ENCODE results near the gene UGT2B10. TPM values are rescaled to one million over a fixed set of nuclear protein-coding genes. Genes with fewer than 3 reads are reported as not detected.

The UGT2B10 gene
- total and polyA plus RNA-seq, 2 of the 4 experiments (the other 2 are of a cell fraction) = not detected

- TF ChIP-seq CEBPB (IDR thresholded peaks at IDR 0.05; ENCODE audit: low read depth, low read length) = no peak
- no peak for TF ChIP-seq SMC3 (IDR thresholded peaks at IDR 0.05; ENCODE audit: low read depth, low read length)
- no peak for TF ChIP-seq MAZ (IDR thresholded peaks at IDR 0.05; ENCODE audit: borderline replicate concordance, low read depth, low read length)
- TF ChIP-seq MXI1 (IDR thresholded peaks at IDR 0.05; ENCODE audit: borderline replicate concordance, low read depth, low read length) = no peak
- no peak for TF ChIP-seq FOS (IDR thresholded peaks at IDR 0.05; ENCODE audit: low read depth, low read length)
- no peak for TF ChIP-seq CHD1 (IDR thresholded peaks at IDR 0.05; ENCODE audit: low read depth, low read length)
- TF ChIP-seq POLR2A (IDR thresholded peaks at IDR 0.05; ENCODE audit: low read depth, low read length) = no peak
- no peak for TF ChIP-seq BHLHE40 (IDR thresholded peaks at IDR 0.05; ENCODE audit: low read depth, low read length)
- TF ChIP-seq RCOR1 (IDR thresholded peaks at IDR 0.05; ENCODE audit: insufficient replicate concordance, low read length) = no peak
- TF ChIP-seq NFE2L2 (IDR thresholded peaks at IDR 0.05; ENCODE audit: low read depth, low read length) = no peak
- no peak for TF ChIP-seq ELK1 (IDR thresholded peaks at IDR 0.05; ENCODE audit: borderline replicate concordance, low read depth, low read length)
- no peak for TF ChIP-seq MAFK (IDR thresholded peaks at IDR 0.05; ENCODE audit: low read depth, low read length)
- TF ChIP-seq RFX5 (IDR thresholded peaks at IDR 0.05; ENCODE audit: low read depth, low read length) = no peak
- no peak for TF ChIP-seq RAD21 (IDR thresholded peaks at IDR 0.05; ENCODE audit: low read length)
- TF ChIP-seq CTCF (conservative IDR thresholded peaks at IDR 0.05; ENCODE audit: low read depth, low read length) = no peak
- TF ChIP-seq USF2 (IDR thresholded peaks at IDR 0.05; ENCODE audit: low read depth, low read length) = no peak
- ChIA-PET CTCF (interaction anchor here (0.6 kb wide), 1 partner anchor 580 kb away, joined by 4 read pairs; no protein-coding TSS in a partner anchor), POLR2A (ENCODE audit: unreplicated experiment) (no interaction called here)
- dilution Hi-C loops (cut with HindIII; ENCODE audit: low sequenced_read_pairs, unreplicated experiment) (no loop called here), intact Hi-C loops (cut with micrococcal nuclease) (no loop called here), in situ Hi-C loops (cut with MboI; ENCODE audit: low sequenced_read_pairs) (no loop called here)
- no peak overlapping the region for H3K4me2 ChIP-seq (ENCODE audit: low read depth, low read length)
- no peak overlapping the region for H3K9ac ChIP-seq (ENCODE audit: low read depth, low read length)
- H3K9me3 ChIP-seq (ENCODE audit: control insufficient read depth, insufficient read depth, low read length) = no peaks in the 10 kb centered on the region
- H3K4me1 ChIP-seq (ENCODE audit: control insufficient read depth, insufficient read depth, low read length) = no peaks in the 10 kb centered on the region
- ATAC-seq (ENCODE audit: low read depth) = no peak
- no peak overlapping the region for H3K23ac ChIP-seq (ENCODE audit: low read depth, low read length)
- H2AK9ac ChIP-seq (replicated peaks; ENCODE audit: low read depth, low read length, poor library complexity) = no peak overlapping the region
- H4K91ac ChIP-seq (ENCODE audit: insufficient read depth, low read depth, low read length) = no peak overlapping the region
- H3K36me3 ChIP-seq (ENCODE audit: control insufficient read depth, insufficient read depth, low read length) = no peaks in the 10 kb centered on the region
- no peaks in the 10 kb centered on the region for H3K27me3 ChIP-seq (ENCODE audit: control insufficient read depth, insufficient read depth, low read length)
- H2BK20ac ChIP-seq (ENCODE audit: low read depth, low read length) = no peak overlapping the region
- no peaks in the 10 kb centered on the region for H3K79me1 ChIP-seq (ENCODE audit: low read depth in 1 of 2, low read length in 2 of 2)
- no peaks in the 10 kb centered on the region for H4K20me1 ChIP-seq (ENCODE audit: insufficient read depth, low read length)
- H3K4me3 ChIP-seq (ENCODE audit: insufficient read depth, low read depth, low read length) = no peak overlapping the region
- H3K56ac ChIP-seq (ENCODE audit: extremely low read depth, insufficient read depth, low read length) = no peak overlapping the region
- H3K18ac ChIP-seq (ENCODE audit: low read depth, low read length) = no peak overlapping the region
- no TSS peak for BruUV-seq (replicated peaks)
- no CpG with 5 or more reads among the region's 5 CpGs for WGBS, 2 experiments (ENCODE audit: extremely low coverage in 2 of 2, insufficient read length in 1 of 2)
- H2BK15ac ChIP-seq (ENCODE audit: low read depth, low read length) = no peak overlapping the region
- DNase-seq = no peak
- no peak overlapping the region for H4K8ac ChIP-seq (ENCODE audit: low read depth in 2 of 2, low read length in 2 of 2)
- H3K27ac ChIP-seq (ENCODE audit: insufficient read depth, low read length) = no peak overlapping the region
- no peak overlapping the region for H2AFZ ChIP-seq (replicated peaks; ENCODE audit: low read length, poor library complexity)
- H2AK5ac ChIP-seq (ENCODE audit: low read depth, low read length) = no peak overlapping the region
- no peak overlapping the region for H3K14ac ChIP-seq (replicated peaks; ENCODE audit: low read depth, low read length)
- no peak overlapping the region for H2BK5ac ChIP-seq (ENCODE audit: low read depth, low read length, poor library complexity, severe bottlenecking)
- no peak overlapping the region for H2BK120ac ChIP-seq (ENCODE audit: low read depth, low read length)
- H3K4ac ChIP-seq (ENCODE audit: low read depth, low read length) = no peak overlapping the region
- no peak overlapping the region for H4K5ac ChIP-seq (ENCODE audit: low read depth, low read length)
- H3K9me1 ChIP-seq (ENCODE audit: insufficient read depth, low read length) = no peaks in the 10 kb centered on the region
Observed at GRCh38 chr4:68877555-68877954, 61.8 kb downstream of the UGT2B10 start.

Data from IMR-90 (cell line).